ENCODE measurements around the gene LRBA. TPM values are rescaled to one million over a fixed set of nuclear protein-coding genes. Genes with fewer than 3 reads are reported as not detected.

Gene LRBA
- polyA plus RNA-seq, 1 experiment, result 23.4 TPM

DNA sequence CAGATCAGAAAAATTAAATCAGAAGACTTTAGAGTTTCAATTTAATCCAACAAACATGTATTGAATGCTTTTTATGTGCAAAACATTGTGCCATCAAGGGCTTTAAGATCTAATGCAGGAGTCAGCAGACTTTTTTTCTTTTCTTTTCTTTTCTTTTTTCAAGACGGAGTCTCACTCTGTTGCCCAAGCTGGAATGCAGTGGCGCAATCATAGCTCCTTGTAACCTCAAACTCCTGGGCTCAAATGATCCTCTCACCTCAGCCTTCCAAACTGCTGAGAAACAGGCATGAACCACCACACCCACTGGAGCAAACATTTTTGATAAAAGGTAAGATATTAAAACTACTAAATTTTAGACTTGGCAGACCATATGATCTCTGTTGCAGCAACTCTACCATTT is 24.6 kb upstream of the LRBA start:
- Histone ChIP-seq H3K27me3 (ENCODE audit: control insufficient read depth, insufficient read depth, low read length) (no peaks in the 10 kb centered on the region), H3K4me3 (ENCODE audit: low read depth, low read length) (no peak overlapping the region), H3K9me3 (ENCODE audit: control insufficient read depth, insufficient read depth, low read length) (no peaks in the 10 kb centered on the region), H3K27ac (ENCODE audit: low read depth, low read length) (no peak overlapping the region)
- POLR2A ChIA-PET, result no interaction called here
- DNase-seq (ENCODE audit: low read depth, low spot score), result no peak
- CTCF ChIA-PET, result no interaction called here
- TF ChIP-seq, protein P1, sequence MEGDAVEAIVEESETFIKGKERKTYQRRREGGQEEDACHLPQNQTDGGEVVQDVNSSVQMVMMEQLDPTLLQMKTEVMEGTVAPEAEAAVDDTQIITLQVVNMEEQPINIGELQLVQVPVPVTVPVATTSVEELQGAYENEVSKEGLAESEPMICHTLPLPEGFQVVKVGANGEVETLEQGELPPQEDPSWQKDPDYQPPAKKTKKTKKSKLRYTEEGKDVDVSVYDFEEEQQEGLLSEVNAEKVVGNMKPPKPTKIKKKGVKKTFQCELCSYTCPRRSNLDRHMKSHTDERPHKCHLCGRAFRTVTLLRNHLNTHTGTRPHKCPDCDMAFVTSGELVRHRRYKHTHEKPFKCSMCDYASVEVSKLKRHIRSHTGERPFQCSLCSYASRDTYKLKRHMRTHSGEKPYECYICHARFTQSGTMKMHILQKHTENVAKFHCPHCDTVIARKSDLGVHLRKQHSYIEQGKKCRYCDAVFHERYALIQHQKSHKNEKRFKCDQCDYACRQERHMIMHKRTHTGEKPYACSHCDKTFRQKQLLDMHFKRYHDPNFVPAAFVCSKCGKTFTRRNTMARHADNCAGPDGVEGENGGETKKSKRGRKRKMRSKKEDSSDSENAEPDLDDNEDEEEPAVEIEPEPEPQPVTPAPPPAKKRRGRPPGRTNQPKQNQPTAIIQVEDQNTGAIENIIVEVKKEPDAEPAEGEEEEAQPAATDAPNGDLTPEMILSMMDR (IDR thresholded peaks at IDR 0.05; ENCODE audit: low read depth, low read length), result no peak

DNA sequence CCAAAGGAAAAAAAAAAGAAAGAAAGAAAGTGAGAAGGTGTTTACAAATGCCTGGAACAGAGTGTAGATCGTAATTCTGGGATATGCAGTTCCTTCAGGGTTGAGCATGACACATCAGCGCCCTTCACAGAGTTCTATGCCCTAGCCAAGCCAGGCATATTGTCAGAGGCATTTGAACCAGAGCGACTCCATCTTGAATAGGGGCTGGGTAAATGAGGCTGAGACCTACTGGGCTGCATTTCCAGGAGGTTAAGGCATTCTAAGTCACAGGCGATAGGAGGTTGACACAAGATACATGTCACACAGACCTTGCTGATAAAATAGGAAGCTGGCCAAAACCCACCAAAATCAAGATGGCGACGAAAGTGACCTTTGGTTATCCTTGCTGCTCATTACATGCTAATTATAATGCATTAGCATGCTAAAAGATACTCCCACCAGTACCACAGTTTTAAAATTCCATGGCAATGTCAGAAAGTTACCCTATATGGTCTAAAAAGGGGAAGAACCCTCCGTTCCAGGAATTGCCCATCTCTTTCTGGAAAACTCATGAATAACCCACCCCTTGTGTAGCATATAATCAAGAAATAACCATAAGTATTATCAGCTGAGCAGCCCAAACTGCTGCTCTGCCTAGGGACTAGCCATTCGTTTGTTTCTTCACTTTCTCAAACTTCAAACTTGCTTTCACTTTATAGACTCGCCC is 23.5 kb upstream of the LRBA start:
- no peak overlapping the region for H3K4me3 ChIP-seq (ENCODE audit: low read depth, low read length)
- no peaks in the 10 kb centered on the region for H3K27me3 ChIP-seq (ENCODE audit: control insufficient read depth, insufficient read depth, low read length)
- ChIA-PET CTCF (no interaction called here), POLR2A (no interaction called here)
- no peaks in the 10 kb centered on the region for H3K9me3 ChIP-seq (ENCODE audit: control insufficient read depth, insufficient read depth, low read length)
- DNase-seq (ENCODE audit: low read depth, low spot score), result no peak
- H3K27ac ChIP-seq (ENCODE audit: low read depth, low read length), result no peak overlapping the region
- TF ChIP-seq, protein P1 (IDR thresholded peaks at IDR 0.05; ENCODE audit: low read depth, low read length), result no peak

DNA sequence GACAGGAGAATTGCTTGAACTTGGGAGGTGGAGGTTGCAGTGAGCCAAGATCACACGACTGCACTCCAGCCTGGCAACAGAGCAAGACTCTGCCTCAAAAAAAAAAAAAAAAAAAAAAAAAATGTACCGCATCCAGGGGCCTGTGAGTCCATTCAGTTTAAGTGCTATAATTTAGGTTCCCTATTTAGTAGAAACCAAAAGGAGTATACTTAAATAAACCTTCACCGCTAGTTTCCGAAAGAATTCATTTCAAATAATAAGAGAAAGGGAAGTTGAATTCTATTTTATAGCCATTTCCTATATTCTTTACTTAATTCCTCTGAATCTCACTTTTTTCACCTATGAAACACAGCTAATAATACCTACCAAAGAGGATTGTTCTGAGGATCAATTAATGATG is 20.8 kb upstream of the LRBA start:
- ChIA-PET CTCF (no interaction called here), POLR2A (no interaction called here)
- Histone ChIP-seq H3K9me3 (ENCODE audit: control insufficient read depth, insufficient read depth, low read length) (no peaks in the 10 kb centered on the region), H3K4me3 (ENCODE audit: low read depth, low read length) (no peak overlapping the region), H3K27me3 (ENCODE audit: control insufficient read depth, insufficient read depth, low read length) (no peaks in the 10 kb centered on the region), H3K27ac (ENCODE audit: low read depth, low read length) (no peak overlapping the region)
- DNase-seq (ENCODE audit: low read depth, low spot score), result no peak
- TF ChIP-seq, protein P1 (IDR thresholded peaks at IDR 0.05; ENCODE audit: low read depth, low read length), result no peak

DNA sequence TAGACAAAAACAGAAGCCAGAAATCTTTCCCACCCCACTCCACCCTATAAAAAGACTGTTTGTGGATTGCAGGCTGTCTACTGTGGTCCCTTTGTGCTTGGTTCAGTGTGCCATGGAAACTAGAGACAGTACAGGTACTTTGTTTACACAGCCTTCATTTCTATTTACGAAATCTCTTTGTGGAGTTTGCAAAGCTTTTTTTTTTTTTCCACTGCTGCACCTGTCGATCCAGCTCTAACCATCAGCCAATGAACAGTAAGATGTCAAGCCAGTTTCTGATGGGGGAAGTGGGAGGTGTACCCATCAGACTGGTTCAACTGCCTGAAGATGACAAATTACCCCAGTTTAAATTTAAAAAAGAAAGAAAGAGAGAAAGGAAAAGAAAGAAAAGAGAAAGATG is 20.2 kb upstream of the LRBA start:
- Histone ChIP-seq H3K27me3 (ENCODE audit: control insufficient read depth, insufficient read depth, low read length) (no peaks in the 10 kb centered on the region), H3K4me3 (ENCODE audit: low read depth, low read length) (no peak overlapping the region), H3K9me3 (ENCODE audit: control insufficient read depth, insufficient read depth, low read length) (no peaks in the 10 kb centered on the region), H3K27ac (ENCODE audit: low read depth, low read length) (no peak overlapping the region)
- ChIA-PET POLR2A (no interaction called here), CTCF (no interaction called here)
- TF ChIP-seq, protein P1 (IDR thresholded peaks at IDR 0.05; ENCODE audit: low read depth, low read length), result no peak
- DNase-seq (ENCODE audit: low read depth, low spot score), result no peak

DNA sequence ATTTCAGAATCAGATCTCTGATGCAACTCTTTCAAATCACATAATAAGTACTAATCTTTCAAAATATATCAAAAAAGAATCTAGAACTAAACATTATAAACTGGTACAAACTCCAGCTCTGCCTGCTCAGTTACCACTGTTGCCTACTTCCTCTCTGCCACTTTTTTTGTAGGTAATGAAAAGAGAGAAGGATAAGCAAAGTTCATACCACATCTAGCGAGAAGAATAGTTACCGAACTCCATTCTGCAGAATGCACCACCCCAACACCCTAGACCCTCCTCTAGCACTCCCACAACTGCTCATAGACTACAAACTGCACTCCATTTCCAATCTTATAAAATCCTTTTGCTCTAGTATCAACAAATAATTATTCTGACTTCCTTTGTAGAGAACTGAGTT is 19.7 kb upstream of the LRBA start:
- no peaks in the 10 kb centered on the region for H3K9me3 ChIP-seq (ENCODE audit: control insufficient read depth, insufficient read depth, low read length)
- CTCF ChIA-PET, result no interaction called here
- no peak overlapping the region for H3K27ac ChIP-seq (ENCODE audit: low read depth, low read length)
- no peaks in the 10 kb centered on the region for H3K27me3 ChIP-seq (ENCODE audit: control insufficient read depth, insufficient read depth, low read length)
- H3K4me3 ChIP-seq (ENCODE audit: low read depth, low read length), result no peak overlapping the region
- TF ChIP-seq, protein P1 (IDR thresholded peaks at IDR 0.05; ENCODE audit: low read depth, low read length), result no peak
- DNase-seq (ENCODE audit: low read depth, low spot score), result no peak
- POLR2A ChIA-PET, result no interaction called here

All from AG04450 (cell line).